Erythroblast (primary cell): Measurements from ENCODE around the gene TSPYL4.

ENCODE experiments used
- GATA1 ChIP-seq: IDR thresholded peaks from 2 replicates; pipeline ENCODE4 v1.6.1; 2011; ENCODE audit warnings: low read depth, mild to moderate bottlenecking, control low read depth, low read length, moderate library complexity
- POLR2A ChIP-seq: IDR thresholded peaks from 2 replicates; pipeline ENCODE4 v1.6.1; 2011; ENCODE audit warnings: mild to moderate bottlenecking, low read length

DNA sequence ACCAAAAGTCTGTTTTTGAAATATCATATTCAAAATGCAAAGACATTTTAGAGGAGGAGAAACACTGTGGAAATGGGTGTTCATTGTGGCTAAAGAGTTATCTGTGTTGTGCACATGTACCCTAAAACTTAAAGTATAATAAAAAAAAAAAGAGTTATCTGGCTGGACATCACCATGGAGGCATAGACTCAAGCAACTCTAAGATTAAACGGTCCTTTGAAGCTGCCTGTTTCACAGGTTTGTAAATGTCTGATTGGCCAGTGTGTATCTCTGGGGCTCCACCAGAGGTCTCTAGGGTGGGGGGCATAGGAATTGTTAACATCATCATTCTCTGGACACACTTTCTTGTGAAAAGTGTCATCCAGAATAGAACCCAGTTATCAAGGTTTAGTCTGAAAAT is 39.2 kb downstream of the TSPYL4 start:
- TF ChIP-seq POLR2A (no peak), GATA1 (no peak)
